HuH-7.5 (cell line): ENCODE measurements around the gene IFNA7.
"Not testable (repeated sequence)": the region's sequence is repeated elsewhere in the genome, so short reads cannot be mapped to it uniquely, and the experiment has no call there.

Experiments used
- DNase-seq: peaks from one replicate; pipeline ENCODE4 v3.0.0; 2011; ENCODE audit warnings: low spot score

The IFNA7 gene

GRCh38 chr9:21182810-21183736 lies 18.9 kb downstream of the IFNA7 start:
- not testable (repeated sequence) for DNase-seq

GRCh38 chr9:21174671-21175070 lies 27.3 kb downstream of the IFNA7 start:
- no peak for DNase-seq

GRCh38 chr9:21172156-21172555 lies 29.8 kb downstream of the IFNA7 start:
- no peak for DNase-seq

GRCh38 chr9:21171351-21171750 lies 30.7 kb downstream of the IFNA7 start:
- DNase-seq: no peak

- DNase-seq: not testable (repeated sequence)
Observed at GRCh38 chr9:21166560-21166959, 35.4 kb downstream of the IFNA7 start, which contains the start of gene IFNA21. Gene IFNA21 (minus strand): TSS chr9:21166660. CDS start chr9:21166612, 48 bp downstream.

- no peak for DNase-seq
Observed at GRCh38 chr9:21165516-21165915, 36.5 kb downstream of the IFNA7 start.

GRCh38 chr9:21160178-21160577 lies 41.8 kb downstream of the IFNA7 start:
- DNase-seq: no peak

- DNase-seq: no peak
Observed at GRCh38 chr9:21155501-21155900, 46.5 kb downstream of the IFNA7 start.

- DNase-seq: no peak
Observed at GRCh38 chr9:21154018-21154608, 47.9 kb downstream of the IFNA7 start.

- no peak for DNase-seq
Observed at GRCh38 chr9:21153336-21154017, 48.5 kb downstream of the IFNA7 start.
